ENCODE data around the gene GPR153. TPM values are rescaled to one million over a fixed set of nuclear protein-coding genes. Genes with fewer than 3 reads are reported as not detected.

The GPR153 gene
- total and polyA plus RNA-seq, 2 donors (not counting 1 experiment from before 2014, with no cell fraction given), result 0.04 to 0.20 TPM

GRCh38 chr1:6288665-6289064 is 27.8 kb upstream of the GPR153 start:
- H3K4me3 Mint-ChIP-seq, result no peak overlapping the region

DNA sequence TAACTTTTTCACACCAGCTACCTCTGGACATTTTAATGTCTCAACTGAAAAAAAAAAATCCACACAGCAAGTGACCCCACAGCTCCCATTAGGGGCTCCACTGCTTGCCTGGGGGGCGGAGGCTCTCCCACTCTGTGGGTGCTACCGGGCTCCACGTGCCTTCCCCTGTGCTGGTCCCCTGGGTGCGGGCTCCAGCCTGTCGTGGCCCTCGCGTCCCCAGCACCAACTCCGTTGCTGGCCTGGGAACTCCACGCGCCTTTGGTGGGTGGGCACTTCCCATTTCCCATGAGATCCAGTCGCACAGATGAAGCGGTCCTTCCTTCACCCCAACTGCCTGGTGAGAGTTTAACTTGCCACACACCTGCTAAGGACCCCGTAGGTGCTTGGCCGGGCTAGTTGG is 27.1 kb upstream of the GPR153 start:
- Histone ChIP-seq H4K20me1 (ENCODE audit: control insufficient read depth, insufficient read depth, low read length, poor library complexity, severe bottlenecking) (no peaks in the 10 kb centered on the region), H3K79me2 (ENCODE audit: control insufficient read depth, insufficient read depth, low read length) (no peaks in the 10 kb centered on the region), H2AFZ (ENCODE audit: insufficient read depth, low read depth, low read length, poor library complexity, severe bottlenecking) (no peak overlapping the region), H3K27ac (ENCODE audit: low read length in 2 of 2) (no peak overlapping the region), H3K4me2 (replicated peaks; ENCODE audit: low read depth, low read length, poor library complexity, severe bottlenecking) (no peak overlapping the region), H3K4me3 (ENCODE audit: control extremely low read depth in 1 of 5, extremely low read depth in 1 of 5, insufficient read depth in 1 of 5, low read depth in 2 of 5, low read length in 4 of 5) (no peak overlapping the region), H3K27me3 (replicated peaks in 1 of 4; ENCODE audit: control extremely low read depth in 1 of 4, control insufficient read depth in 3 of 4, insufficient read depth in 4 of 4, low read length in 3 of 4) (no peaks in the 10 kb centered on the region), H3K9ac (ENCODE audit: low read length) (no peak overlapping the region), H3K4me1 (ENCODE audit: control insufficient read depth in 2 of 2, insufficient read depth in 2 of 2, low read length in 2 of 2) (no peaks in the 10 kb centered on the region), H3K9me3 (ENCODE audit: control extremely low read depth in 1 of 3, control insufficient read depth in 2 of 3, insufficient read depth in 1 of 3, low read length in 2 of 3) (no peaks in the 10 kb centered on the region), H3K36me3 (replicated peaks in 1 of 2; ENCODE audit: control extremely low read depth in 1 of 2, control insufficient read depth in 1 of 2, extremely low read depth in 1 of 2, insufficient read depth in 2 of 2, low read length in 1 of 2) (no peaks in the 10 kb centered on the region)
- intact Hi-C loops (cut with micrococcal nuclease), result no loop called here
- no peak for TF ChIP-seq CTCF (IDR thresholded peaks at IDR 0.05)
- TF ChIP-seq EZH2 (IDR thresholded peaks at IDR 0.05; ENCODE audit: borderline replicate concordance, insufficient read depth, low read depth, low read length, poor library complexity, severe bottlenecking), result no peak
- 96% methylated on average over 13 of the region's 14 CpGs for WGBS (ENCODE audit: insufficient coverage)
- ATAC-seq (ENCODE audit: low read depth), result no peak
- POLR2A ChIA-PET, result no interaction called here
- CTCF ChIA-PET, result no interaction called here
- H3K9me3 Mint-ChIP-seq (ENCODE audit: insufficient read depth), result no peaks in the 10 kb centered on the region
- no peak overlapping the region for H3K27ac Mint-ChIP-seq
- DNase-seq, result no peak
- no peaks in the 10 kb centered on the region for H3K4me1 Mint-ChIP-seq
- no peaks in the 10 kb centered on the region for H3K27me3 Mint-ChIP-seq
- no peak overlapping the region for H3K4me3 Mint-ChIP-seq

More at GRCh38 chr1:6288665-6289064, 27.8 kb upstream of the GPR153 start:
- H3K4me3 ChIP-seq (ENCODE audit: control extremely low read depth in 1 of 5, extremely low read depth in 1 of 5, insufficient read depth in 1 of 5, low read depth in 2 of 5, low read length in 4 of 5), result no peak overlapping the region
- TF ChIP-seq CTCF (IDR thresholded peaks at IDR 0.05) (no peak), EZH2 (IDR thresholded peaks at IDR 0.05; ENCODE audit: borderline replicate concordance, insufficient read depth, low read depth, low read length, poor library complexity, severe bottlenecking) (no peak)
- Mint-ChIP-seq H3K27me3 (no peaks in the 10 kb centered on the region), H3K4me1 (no peaks in the 10 kb centered on the region), H3K9me3 (ENCODE audit: insufficient read depth) (no peaks in the 10 kb centered on the region), H3K27ac (no peak overlapping the region)
- H2AFZ ChIP-seq (ENCODE audit: insufficient read depth, low read depth, low read length, poor library complexity, severe bottlenecking), result no peak overlapping the region
- H3K79me2 ChIP-seq (ENCODE audit: control insufficient read depth, insufficient read depth, low read length), result no peaks in the 10 kb centered on the region
- POLR2A ChIA-PET, result no interaction called here
- H3K27me3 ChIP-seq (replicated peaks in 1 of 4; ENCODE audit: control extremely low read depth in 1 of 4, control insufficient read depth in 3 of 4, insufficient read depth in 4 of 4, low read length in 3 of 4), result no peaks in the 10 kb centered on the region
- 99% methylated on average over 8 of the region's 10 CpGs for WGBS (ENCODE audit: insufficient coverage)
- ATAC-seq (ENCODE audit: low read depth), result no peak
- intact Hi-C loops (cut with micrococcal nuclease), result no loop called here
- H3K9ac ChIP-seq (ENCODE audit: low read length), result no peak overlapping the region
- no peaks in the 10 kb centered on the region for H3K36me3 ChIP-seq (replicated peaks in 1 of 2; ENCODE audit: control extremely low read depth in 1 of 2, control insufficient read depth in 1 of 2, extremely low read depth in 1 of 2, insufficient read depth in 2 of 2, low read length in 1 of 2)
- H3K4me2 ChIP-seq (replicated peaks; ENCODE audit: low read depth, low read length, poor library complexity, severe bottlenecking), result no peak overlapping the region
- no peak overlapping the region for H3K27ac ChIP-seq (ENCODE audit: low read length in 2 of 2)
- no peaks in the 10 kb centered on the region for H4K20me1 ChIP-seq (ENCODE audit: control insufficient read depth, insufficient read depth, low read length, poor library complexity, severe bottlenecking)
- no peaks in the 10 kb centered on the region for H3K4me1 ChIP-seq (ENCODE audit: control insufficient read depth in 2 of 2, insufficient read depth in 2 of 2, low read length in 2 of 2)
- no peak for DNase-seq
- no peaks in the 10 kb centered on the region for H3K9me3 ChIP-seq (ENCODE audit: control extremely low read depth in 1 of 3, control insufficient read depth in 2 of 3, insufficient read depth in 1 of 3, low read length in 2 of 3)
- CTCF ChIA-PET, result no interaction called here
